Measurements from ENCODE around the gene CFAP210.

Gene CFAP210

DNA sequence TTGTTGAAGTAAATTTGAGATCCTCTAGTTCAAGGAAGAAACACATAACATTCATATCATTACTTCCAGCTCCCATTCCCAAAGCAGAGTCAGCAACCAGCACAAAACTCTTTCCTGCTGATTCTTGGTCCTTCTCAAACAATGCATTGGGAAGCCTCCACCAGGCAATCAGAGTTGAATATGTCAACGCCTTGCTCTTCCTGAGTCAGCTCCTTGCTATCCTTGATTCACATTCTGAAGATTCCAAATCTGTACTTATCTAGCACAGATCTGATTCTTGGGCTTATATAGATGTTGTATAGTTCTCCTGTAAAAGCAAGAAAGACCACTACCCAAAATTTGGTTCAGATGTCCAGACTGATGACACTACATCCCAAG lies 29.6 kb downstream of the CFAP210 start (continued):
- TF ChIP-seq, protein P1, sequence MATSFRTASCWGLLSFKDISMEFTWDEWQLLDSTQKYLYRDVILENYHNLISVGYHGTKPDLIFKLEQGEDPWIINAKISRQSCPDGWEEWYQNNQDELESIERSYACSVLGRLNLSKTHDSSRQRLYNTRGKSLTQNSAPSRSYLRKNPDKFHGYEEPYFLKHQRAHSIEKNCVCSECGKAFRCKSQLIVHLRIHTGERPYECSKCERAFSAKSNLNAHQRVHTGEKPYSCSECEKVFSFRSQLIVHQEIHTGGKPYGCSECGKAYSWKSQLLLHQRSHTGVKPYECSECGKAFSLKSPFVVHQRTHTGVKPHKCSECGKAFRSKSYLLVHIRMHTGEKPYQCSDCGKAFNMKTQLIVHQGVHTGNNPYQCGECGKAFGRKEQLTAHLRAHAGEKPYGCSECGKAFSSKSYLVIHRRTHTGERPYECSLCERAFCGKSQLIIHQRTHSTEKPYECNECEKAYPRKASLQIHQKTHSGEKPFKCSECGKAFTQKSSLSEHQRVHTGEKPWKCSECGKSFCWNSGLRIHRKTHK (tag by site-specific recombination; IDR thresholded peaks at IDR 0.05): no peak
- no peak for TF ChIP-seq ZNF677 (tag by site-specific recombination; IDR thresholded peaks at IDR 0.05)
- TF ChIP-seq OSR2 (tag by site-specific recombination; IDR thresholded peaks at IDR 0.05): no peak

GRCh38 chr2:169663247-169663646 lies 31.0 kb downstream of the CFAP210 start:
- Histone ChIP-seq H3K4me3 (ENCODE audit: low read depth, low read length) (no peak overlapping the region), H3K9me3 (ENCODE audit: control insufficient read depth, insufficient read depth, low read depth, low read length) (no peaks in the 10 kb centered on the region), H3K27ac (ENCODE audit: extremely low read depth, low read depth, low read length) (no peak overlapping the region), H3K4me1 (ENCODE audit: control insufficient read depth, insufficient read depth, low read length) (no peaks in the 10 kb centered on the region), H3K36me3 (ENCODE audit: control insufficient read depth in 2 of 2, insufficient read depth in 1 of 2, low read length in 2 of 2) (no peaks in the 10 kb centered on the region)
- ChIA-PET CTCF (interaction anchor here (0.6 kb wide), 1 partner anchor 211 kb away, joined by 3 read pairs; no protein-coding TSS in a partner anchor), POLR2A (no interaction called here)
- no peak for TF ChIP-seq GLIS2 (tag by site-specific recombination; IDR thresholded peaks at IDR 0.05)
- TF ChIP-seq PRDM6 (tag by site-specific recombination; IDR thresholded peaks at IDR 0.05): no peak
- TF ChIP-seq KLF7 (tag by site-specific recombination; IDR thresholded peaks at IDR 0.05; ENCODE audit: borderline replicate concordance): no peak
- no peak for TF ChIP-seq ZNF391 (tag by site-specific recombination; IDR thresholded peaks at IDR 0.05; ENCODE audit: borderline replicate concordance, low read depth)
- TF ChIP-seq ZNF302 (tag by site-specific recombination; IDR thresholded peaks at IDR 0.05; ENCODE audit: low read depth): no peak
- no peak for TF ChIP-seq ZBTB10 (tag by site-specific recombination; IDR thresholded peaks at IDR 0.05)
- TF ChIP-seq ZBTB21 (tag by site-specific recombination; IDR thresholded peaks at IDR 0.05): no peak
- no peak for TF ChIP-seq TCF7L2 (IDR thresholded peaks at IDR 0.05; ENCODE audit: borderline replicate concordance, low read depth, low read length)
- no peak for TF ChIP-seq ZNF184 (tag by site-specific recombination; IDR thresholded peaks at IDR 0.05)
- TF ChIP-seq ZNF239 (tag by site-specific recombination; IDR thresholded peaks at IDR 0.05): no peak
- no peak for TF ChIP-seq FEZF1 (tag by site-specific recombination; IDR thresholded peaks at IDR 0.05)
- no peak for TF ChIP-seq ZNF544 (tag by site-specific recombination; IDR thresholded peaks at IDR 0.05)
- TF ChIP-seq OVOL3 (tag by site-specific recombination; IDR thresholded peaks at IDR 0.05): no peak

GRCh38 chr2:169662744-169663143 lies 31.5 kb downstream of the CFAP210 start:
- ChIA-PET POLR2A (no interaction called here), CTCF (no interaction called here)
- H3K9me3 ChIP-seq (ENCODE audit: control insufficient read depth, insufficient read depth, low read depth, low read length): no peaks in the 10 kb centered on the region
- H3K4me1 ChIP-seq (ENCODE audit: control insufficient read depth, insufficient read depth, low read length): no peaks in the 10 kb centered on the region
- no peaks in the 10 kb centered on the region for H3K36me3 ChIP-seq (ENCODE audit: control insufficient read depth in 2 of 2, insufficient read depth in 1 of 2, low read length in 2 of 2)
- H3K27ac ChIP-seq (ENCODE audit: extremely low read depth, low read depth, low read length): no peak overlapping the region
- H3K4me3 ChIP-seq (ENCODE audit: low read depth, low read length): no peak overlapping the region
- TF ChIP-seq ZNF530 (tag by site-specific recombination; IDR thresholded peaks at IDR 0.05; ENCODE audit: low read depth) (no peak), YY2 (tag by site-specific recombination; IDR thresholded peaks at IDR 0.05) (no peak), ZNF585B (tag by site-specific recombination; IDR thresholded peaks at IDR 0.05) (no peak), ZFHX2 (tag by site-specific recombination; conservative IDR thresholded peaks at IDR 0.05) (no peak), BCL11B (tag by site-specific recombination; IDR thresholded peaks at IDR 0.05; ENCODE audit: low read depth) (no peak), ZNF280C (tag by site-specific recombination; IDR thresholded peaks at IDR 0.05) (no peak), GLI4 (tag by site-specific recombination; IDR thresholded peaks at IDR 0.05) (no peak), ZIC2 (tag by site-specific recombination; IDR thresholded peaks at IDR 0.05) (no peak), AEBP2 (tag by site-specific recombination; IDR thresholded peaks at IDR 0.05; ENCODE audit: borderline replicate concordance) (no peak)

All from HEK293 (cell line).